ENCODE data around the gene PPP1R15A.
"Not testable (repeated sequence)": the region's sequence is repeated elsewhere in the genome, so short reads cannot be mapped to it uniquely, and the experiment has no call there.

The PPP1R15A gene

DNA sequence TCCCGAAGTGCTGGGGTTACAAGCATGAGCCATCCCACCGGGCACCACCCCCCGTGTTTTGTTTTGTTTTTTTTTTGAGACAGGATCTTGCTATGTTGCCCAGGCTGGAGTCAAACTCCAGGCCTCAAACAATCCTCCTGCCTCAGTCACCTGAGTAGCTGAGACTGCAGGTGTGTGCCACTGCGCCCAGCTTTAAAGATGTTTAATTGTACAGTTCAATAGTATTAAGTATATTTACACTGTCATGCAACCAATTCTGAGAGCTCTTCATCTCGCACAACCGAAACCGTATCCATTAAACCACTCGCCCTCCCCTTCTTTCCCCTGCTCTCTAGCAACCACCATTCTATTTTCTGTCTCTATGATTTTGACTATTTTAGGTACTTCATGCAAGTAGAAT lies 43.5 kb downstream of the PPP1R15A start:
- no peak for DNase-seq (ENCODE audit: low read depth)

DNA sequence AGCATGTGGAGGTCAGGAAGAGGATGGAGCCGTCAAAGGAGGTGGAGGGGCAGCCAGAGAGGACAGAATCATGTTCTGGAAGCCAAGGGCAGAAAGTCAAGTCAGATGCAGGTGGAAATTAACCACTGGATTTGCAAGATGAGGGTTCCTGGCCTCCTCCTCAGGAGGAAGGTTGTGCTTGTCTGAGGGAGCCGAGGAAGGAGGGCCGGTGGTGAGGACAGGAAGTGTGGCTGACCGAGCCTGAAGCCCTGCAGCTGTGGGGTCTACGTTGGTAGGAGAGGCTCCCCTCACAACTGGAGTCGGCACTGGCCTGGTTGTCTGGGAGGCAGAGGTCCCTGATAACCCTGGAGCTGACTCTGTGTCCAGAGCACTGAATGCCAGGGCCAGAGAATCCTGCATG lies 45.9 kb downstream of the PPP1R15A start:
- no peak for DNase-seq (ENCODE audit: low read depth)

DNA sequence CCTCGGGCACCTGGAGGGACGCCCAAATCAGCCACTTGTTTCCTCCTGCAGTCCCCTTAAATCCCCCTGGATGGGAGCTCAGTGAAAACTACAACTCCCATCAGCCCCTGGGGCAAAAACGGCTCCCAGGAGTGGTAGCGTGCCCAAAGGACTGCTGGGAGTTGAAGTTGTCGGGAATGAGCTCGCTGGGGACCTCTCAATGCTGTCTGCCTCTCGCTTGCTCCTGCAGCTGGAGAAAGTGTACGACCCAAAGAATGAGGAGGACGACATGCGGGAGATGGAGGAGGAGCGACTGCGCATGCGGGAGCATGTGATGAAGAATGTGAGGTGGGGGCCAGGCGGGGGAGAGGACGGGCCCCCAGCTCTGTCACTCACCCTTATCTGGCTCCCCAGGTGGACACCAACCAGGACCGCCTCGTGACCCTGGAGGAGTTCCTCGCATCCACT lies 46.6 kb downstream of the PPP1R15A start:
- no peak for DNase-seq (ENCODE audit: low read depth)

DNA sequence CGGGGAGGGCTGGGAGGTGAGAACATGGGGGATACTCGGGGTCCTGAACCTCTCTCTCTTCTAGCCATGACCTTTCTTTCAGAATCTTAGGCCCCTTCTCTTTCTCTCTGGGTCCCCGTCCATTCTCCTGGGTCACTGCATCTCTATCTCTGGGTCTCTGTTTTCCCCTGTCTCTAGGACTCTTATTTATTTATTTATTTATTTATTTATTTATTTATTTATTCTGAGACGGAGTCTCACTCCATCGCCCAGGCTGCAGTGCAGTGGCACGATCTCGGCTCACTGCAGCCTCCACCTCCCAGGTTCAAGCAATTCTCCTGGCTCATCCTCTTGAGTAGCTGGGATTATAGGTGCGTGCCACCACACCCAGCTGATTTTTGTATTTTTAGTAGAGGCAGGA lies 47.0 kb downstream of the PPP1R15A start:
- not testable (repeated sequence) for DNase-seq (ENCODE audit: low read depth)

DNA sequence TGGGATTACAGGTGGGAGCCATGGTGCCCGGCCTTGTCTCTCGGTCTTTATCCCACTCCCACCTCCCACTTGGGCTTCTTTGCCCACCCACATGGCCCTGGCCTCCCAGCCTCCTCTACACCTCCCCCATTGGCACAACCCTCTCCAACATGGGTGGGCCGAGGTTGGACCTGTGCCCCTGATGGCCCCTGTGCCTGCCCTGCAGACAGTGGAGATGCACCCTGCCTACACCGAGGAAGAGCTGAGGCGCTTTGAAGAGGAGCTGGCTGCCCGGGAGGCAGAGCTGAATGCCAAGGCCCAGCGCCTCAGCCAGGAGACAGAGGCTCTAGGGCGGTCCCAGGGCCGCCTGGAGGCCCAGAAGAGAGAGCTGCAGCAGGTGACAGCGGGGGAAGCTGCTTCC lies 48.7 kb downstream of the PPP1R15A start:
- DNase-seq (ENCODE audit: low read depth) = no peak

DNA sequence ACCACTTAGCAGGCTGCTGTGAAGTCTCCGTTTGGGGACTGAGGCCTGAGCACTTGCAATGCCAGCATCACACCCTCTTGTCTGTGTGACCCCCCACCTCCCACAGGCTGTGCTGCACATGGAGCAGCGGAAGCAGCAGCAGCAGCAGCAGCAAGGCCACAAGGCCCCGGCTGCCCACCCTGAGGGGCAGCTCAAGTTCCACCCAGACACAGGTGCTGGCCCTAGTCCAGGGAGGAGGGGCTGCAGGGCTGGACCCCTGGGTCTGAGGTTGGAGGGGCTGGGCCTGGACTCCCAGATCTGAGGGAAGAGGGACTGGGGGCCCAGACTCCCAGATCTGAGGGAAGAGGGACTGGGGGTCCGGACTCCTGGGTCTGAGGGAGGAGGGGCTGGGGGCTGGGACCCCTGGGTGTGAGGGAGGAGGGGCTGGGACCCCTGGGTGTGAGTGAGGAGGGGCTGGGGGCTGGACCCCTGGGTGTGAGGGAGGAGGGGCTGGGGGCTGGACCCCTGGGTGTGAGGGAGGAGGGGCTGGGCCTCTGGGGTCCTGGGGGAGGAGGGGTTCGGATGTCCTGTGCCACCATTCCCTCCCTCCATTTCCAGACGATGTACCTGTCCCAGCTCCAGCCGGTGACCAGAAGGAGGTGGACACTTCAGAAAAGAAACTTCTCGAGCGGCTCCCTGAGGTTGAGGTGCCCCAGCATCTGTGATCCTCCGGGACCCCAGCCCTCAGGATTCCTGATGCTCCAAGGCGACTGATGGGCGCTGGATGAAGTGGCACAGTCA lies 49.7 kb downstream of the PPP1R15A start:
- DNase-seq (ENCODE audit: low read depth) = no peak

DNA sequence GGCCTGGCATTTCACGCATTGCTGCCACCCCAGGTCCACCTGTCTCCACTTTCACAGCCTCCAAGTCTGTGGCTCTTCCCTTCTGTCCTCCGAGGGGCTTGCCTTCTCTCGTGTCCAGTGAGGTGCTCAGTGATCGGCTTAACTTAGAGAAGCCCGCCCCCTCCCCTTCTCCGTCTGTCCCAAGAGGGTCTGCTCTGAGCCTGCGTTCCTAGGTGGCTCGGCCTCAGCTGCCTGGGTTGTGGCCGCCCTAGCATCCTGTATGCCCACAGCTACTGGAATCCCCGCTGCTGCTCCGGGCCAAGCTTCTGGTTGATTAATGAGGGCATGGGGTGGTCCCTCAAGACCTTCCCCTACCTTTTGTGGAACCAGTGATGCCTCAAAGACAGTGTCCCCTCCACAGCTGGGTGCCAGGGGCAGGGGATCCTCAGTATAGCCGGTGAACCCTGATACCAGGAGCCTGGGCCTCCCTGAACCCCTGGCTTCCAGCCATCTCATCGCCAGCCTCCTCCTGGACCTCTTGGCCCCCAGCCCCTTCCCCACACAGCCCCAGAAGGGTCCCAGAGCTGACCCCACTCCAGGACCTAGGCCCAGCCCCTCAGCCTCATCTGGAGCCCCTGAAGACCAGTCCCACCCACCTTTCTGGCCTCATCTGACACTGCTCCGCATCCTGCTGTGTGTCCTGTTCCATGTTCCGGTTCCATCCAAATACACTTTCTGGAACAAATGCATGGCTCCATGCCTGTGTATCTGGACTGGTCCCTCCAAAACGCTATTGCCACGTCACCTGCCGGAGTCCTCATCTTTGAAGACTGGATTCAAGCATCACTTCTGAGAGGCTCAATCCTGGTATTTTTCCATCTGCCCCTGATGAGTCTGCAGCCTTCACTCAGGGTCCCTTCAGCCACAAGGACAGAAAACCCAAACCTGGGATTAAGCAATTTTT lies 50.6 kb downstream of the PPP1R15A start:
- no peak for DNase-seq (ENCODE audit: low read depth)

DNA sequence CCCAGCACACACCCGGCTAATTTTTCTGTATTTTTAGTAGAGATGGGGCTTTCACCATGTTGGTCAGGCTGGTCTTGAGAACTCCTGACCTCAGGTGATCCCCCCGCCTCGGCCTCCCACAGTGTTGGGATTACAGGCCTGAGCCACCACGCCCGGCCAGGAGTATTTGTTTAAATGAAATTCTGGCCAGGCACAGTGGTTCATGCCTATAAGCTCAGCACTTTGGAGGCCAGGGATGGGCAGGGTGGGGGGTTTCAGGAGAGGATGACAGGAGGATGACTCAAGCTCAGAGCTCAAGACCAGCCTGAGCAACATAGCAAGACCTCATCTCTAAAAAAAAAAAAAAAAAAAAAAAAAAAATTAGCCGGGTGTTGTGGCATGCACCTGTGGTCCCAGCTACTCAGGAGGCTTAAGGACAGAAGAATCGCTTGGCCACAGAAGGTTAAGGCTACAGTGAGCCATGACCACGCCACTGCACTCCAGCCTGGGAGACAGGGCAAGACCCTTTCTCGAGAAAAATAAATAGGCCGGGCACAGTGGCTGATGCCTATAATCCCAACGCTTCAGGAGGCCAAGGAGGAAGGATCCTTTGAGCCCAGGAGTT lies 53.1 kb downstream of the PPP1R15A start:
- no peak for DNase-seq (ENCODE audit: low read depth)
